Measurements from ENCODE around the gene RHOT2. TPM values are rescaled to one million over a fixed set of nuclear protein-coding genes. Genes with fewer than 3 reads are reported as not detected.

RHOT2 gene
- total and polyA plus RNA-seq, 9 of the 15 experiments (the other 6 are each of a cell fraction or from before 2014, with no cell fraction given) = 5.0 to 373 (median 112) TPM

DNA sequence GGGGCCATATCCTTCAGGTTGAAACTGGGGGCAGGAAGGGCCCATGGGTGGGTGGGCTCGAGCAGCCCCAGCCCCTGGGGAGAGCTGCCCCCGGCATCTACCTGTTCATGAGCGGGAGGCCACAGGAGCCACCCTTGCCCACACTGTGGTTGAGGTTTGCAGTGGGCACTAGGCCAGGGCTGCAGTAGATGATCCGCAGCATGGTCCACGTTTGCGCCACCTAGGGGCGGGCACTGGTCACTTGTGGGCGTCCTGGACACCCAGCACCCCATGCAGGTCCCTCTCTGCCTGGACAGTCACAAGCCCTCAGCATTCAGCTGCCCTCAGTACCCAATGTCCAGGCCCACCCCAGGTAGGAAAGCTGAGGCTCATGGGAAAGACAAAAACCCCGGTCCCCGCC, 18.0 kb downstream of the RHOT2 start:
- Histone ChIP-seq H3K79me2 (ENCODE audit: control insufficient read depth, insufficient read depth, low read length) (peaks cover 48% of the 10 kb centered on the region), H3K27me3 (ENCODE audit: control insufficient read depth in 2 of 2, insufficient read depth in 2 of 2, low read length in 2 of 2) (no peaks in the 10 kb centered on the region), H3K9me3 (replicated peaks; ENCODE audit: control insufficient read depth, insufficient read depth, low read depth, low read length) (no peaks in the 10 kb centered on the region), H2AFZ (ENCODE audit: low read depth, low read length) (no peak overlapping the region), H4K20me1 (replicated peaks; ENCODE audit: control insufficient read depth, insufficient read depth, low read length) (peaks cover 18% of the 10 kb centered on the region), H3K4me2 (ENCODE audit: insufficient read depth, low read length) (no peak overlapping the region), H3K9ac (ENCODE audit: insufficient read depth in 1 of 2, low read depth in 2 of 2, low read length in 2 of 2) (no peak overlapping the region), H3K27ac (ENCODE audit: extremely low read depth, low read depth, low read length) (no peak overlapping the region), H3K36me3 (ENCODE audit: control insufficient read depth, insufficient read depth, low read length) (peaks cover 68% of the 10 kb centered on the region), H3K4me3 (no peak overlapping the region), H3K4me1 (replicated peaks in 1 of 2; ENCODE audit: control insufficient read depth in 2 of 2, insufficient read depth in 2 of 2, low read length in 2 of 2) (peaks cover 29 to 98% of the 10 kb centered on the region in 2 experiments), H3K9me1 (ENCODE audit: control insufficient read depth, insufficient read depth, low read length) (peaks cover 15% of the 10 kb centered on the region)
- intact Hi-C loops (cut with micrococcal nuclease) (no loop called here), in situ Hi-C loops (cut with MboI) (no loop called here)
- 87% methylated on average over 2 of the region's 10 CpGs for WGBS (ENCODE audit: insufficient coverage, low coverage, missing lambda C conversion rate)
- DNase-seq (ENCODE audit: extremely low read depth in 1 of 4, low spot score in 3 of 4) (peak in 1 of 4 experiments; percentile 52), ATAC-seq (no peak), FAIRE-seq (no peak)
- ChIA-PET POLR2A (interaction anchor here (1.4 kb wide), 1 partner anchor 10 kb away, joined by 5 read pairs; no protein-coding TSS in a partner anchor), CTCF (ENCODE audit: low intra/inter-chr PET ratio) (no interaction called here)
- no TSS peak for BruUV-seq (replicated peaks)
- TF ChIP-seq HDAC6 (IDR thresholded peaks at IDR 0.05; ENCODE audit: low read depth, low read length) (no peak), NFIC (IDR thresholded peaks at IDR 0.05) (peak; percentile 65), NONO (IDR thresholded peaks at IDR 0.05; ENCODE audit: low read depth in 2 of 2, low read length in 1 of 2) (no peak), CREM (IDR thresholded peaks at IDR 0.05; ENCODE audit: low read depth) (peak; percentile 40; the same call in 1 of the 2 replicates), RAD21 (CRISPR knock-in tag; conservative IDR thresholded peaks at IDR 0.05 in 1 of 2, IDR thresholded peaks at IDR 0.05 in 1 of 2) (peak in 1 of 2 experiments; percentile 8; a peak in 1 of 4 replicates), SIRT6 (IDR thresholded peaks at IDR 0.05; ENCODE audit: low read depth, low read length) (no peak)
- TF ChIP-seq, protein P1, sequence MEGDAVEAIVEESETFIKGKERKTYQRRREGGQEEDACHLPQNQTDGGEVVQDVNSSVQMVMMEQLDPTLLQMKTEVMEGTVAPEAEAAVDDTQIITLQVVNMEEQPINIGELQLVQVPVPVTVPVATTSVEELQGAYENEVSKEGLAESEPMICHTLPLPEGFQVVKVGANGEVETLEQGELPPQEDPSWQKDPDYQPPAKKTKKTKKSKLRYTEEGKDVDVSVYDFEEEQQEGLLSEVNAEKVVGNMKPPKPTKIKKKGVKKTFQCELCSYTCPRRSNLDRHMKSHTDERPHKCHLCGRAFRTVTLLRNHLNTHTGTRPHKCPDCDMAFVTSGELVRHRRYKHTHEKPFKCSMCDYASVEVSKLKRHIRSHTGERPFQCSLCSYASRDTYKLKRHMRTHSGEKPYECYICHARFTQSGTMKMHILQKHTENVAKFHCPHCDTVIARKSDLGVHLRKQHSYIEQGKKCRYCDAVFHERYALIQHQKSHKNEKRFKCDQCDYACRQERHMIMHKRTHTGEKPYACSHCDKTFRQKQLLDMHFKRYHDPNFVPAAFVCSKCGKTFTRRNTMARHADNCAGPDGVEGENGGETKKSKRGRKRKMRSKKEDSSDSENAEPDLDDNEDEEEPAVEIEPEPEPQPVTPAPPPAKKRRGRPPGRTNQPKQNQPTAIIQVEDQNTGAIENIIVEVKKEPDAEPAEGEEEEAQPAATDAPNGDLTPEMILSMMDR (IDR thresholded peaks at IDR 0.05 in 2 of 3, conservative IDR thresholded peaks at IDR 0.05 in 1 of 3; ENCODE audit: insufficient read depth in 2 of 3, low read depth in 1 of 3, low read length in 3 of 3) = peak; percentile 46 to 59 (median 48)
- TF ChIP-seq, protein P2, sequence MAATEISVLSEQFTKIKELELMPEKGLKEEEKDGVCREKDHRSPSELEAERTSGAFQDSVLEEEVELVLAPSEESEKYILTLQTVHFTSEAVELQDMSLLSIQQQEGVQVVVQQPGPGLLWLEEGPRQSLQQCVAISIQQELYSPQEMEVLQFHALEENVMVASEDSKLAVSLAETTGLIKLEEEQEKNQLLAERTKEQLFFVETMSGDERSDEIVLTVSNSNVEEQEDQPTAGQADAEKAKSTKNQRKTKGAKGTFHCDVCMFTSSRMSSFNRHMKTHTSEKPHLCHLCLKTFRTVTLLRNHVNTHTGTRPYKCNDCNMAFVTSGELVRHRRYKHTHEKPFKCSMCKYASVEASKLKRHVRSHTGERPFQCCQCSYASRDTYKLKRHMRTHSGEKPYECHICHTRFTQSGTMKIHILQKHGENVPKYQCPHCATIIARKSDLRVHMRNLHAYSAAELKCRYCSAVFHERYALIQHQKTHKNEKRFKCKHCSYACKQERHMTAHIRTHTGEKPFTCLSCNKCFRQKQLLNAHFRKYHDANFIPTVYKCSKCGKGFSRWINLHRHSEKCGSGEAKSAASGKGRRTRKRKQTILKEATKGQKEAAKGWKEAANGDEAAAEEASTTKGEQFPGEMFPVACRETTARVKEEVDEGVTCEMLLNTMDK (IDR thresholded peaks at IDR 0.05; ENCODE audit: borderline replicate concordance, insufficient read depth, low read depth, low read length, poor library complexity, severe bottlenecking) = peak; percentile 68
- TF ChIP-seq, protein P3, sequence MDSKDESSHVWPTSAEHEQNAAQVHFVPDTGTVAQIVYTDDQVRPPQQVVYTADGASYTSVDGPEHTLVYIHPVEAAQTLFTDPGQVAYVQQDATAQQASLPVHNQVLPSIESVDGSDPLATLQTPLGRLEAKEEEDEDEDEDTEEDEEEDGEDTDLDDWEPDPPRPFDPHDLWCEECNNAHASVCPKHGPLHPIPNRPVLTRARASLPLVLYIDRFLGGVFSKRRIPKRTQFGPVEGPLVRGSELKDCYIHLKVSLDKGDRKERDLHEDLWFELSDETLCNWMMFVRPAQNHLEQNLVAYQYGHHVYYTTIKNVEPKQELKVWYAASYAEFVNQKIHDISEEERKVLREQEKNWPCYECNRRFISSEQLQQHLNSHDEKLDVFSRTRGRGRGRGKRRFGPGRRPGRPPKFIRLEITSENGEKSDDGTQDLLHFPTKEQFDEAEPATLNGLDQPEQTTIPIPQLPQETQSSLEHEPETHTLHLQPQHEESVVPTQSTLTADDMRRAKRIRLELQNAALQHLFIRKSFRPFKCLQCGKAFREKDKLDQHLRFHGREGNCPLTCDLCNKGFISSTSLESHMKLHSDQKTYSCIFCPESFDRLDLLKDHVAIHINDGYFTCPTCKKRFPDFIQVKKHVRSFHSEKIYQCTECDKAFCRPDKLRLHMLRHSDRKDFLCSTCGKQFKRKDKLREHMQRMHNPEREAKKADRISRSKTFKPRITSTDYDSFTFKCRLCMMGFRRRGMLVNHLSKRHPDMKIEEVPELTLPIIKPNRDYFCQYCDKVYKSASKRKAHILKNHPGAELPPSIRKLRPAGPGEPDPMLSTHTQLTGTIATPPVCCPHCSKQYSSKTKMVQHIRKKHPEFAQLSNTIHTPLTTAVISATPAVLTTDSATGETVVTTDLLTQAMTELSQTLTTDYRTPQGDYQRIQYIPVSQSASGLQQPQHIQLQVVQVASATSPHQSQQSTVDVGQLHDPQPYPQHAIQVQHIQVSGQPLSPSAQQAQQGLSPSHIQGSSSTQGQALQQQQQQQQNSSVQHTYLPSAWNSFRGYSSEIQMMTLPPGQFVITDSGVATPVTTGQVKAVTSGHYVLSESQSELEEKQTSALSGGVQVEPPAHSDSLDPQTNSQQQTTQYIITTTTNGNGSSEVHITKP (IDR thresholded peaks at IDR 0.05; ENCODE audit: partially characterized antibody) = no peak

Measured in K562 (cell line).